H1 (cell line): ENCODE results near the gene REPS2. TPM values are rescaled to one million over a fixed set of nuclear protein-coding genes. Genes with fewer than 3 reads are reported as not detected.

Experiments used
- CTCF ChIA-PET: fragments of 300-600 bp; sonication (Branson Sonifier 250); formaldehyde crosslinking; loops from one replicate; lab custom pipeline; 2021; ENCODE audit not compliant: partially characterized antibody; lab: Charles Lee
- POLR2A ChIA-PET: fragments of 300-600 bp; sonication (Branson Sonifier 250); formaldehyde crosslinking; loops from one replicate; lab custom pipeline; 2021; ENCODE audit warnings: inconsistent platforms; ENCODE audit not compliant: partially characterized antibody; lab: Charles Lee
- DNase-seq, 2 experiments: peaks; one replicate each; pipeline versions ENCODE4 v3.0.0 to v3.0.0-alpha.2; 2010 to 2022; ENCODE audit warnings: low spot score in 2 of 2, low read depth in 1 of 2, mixed read lengths in 1 of 2
- FAIRE-seq: peaks from 2 replicates; lab custom pipeline; 2011; peaks lifted over from hg19 to GRCh38; lab: Jason Lieb, UNC
- H2AFZ ChIP-seq: 2 replicates; pipeline ENCODE4 v1.8.1; 2012; ENCODE audit warnings: low read length, inconsistent platforms
- H2AK5ac ChIP-seq: 2 replicates; pipeline ENCODE4 v1.6.1; 2013; ENCODE audit warnings: low read depth, low read length
- H2BK120ac ChIP-seq: replicated peaks from 2 replicates; pipeline ENCODE3; 2013; ENCODE audit warnings: low read depth, low read length, inconsistent platforms
- H2BK12ac ChIP-seq: 2 replicates; pipeline ENCODE4 v1.6.1; 2013; ENCODE audit warnings: low read depth, low read length
- H2BK15ac ChIP-seq: 2 replicates; pipeline ENCODE4 v1.6.1; 2013; ENCODE audit warnings: low read length
- H2BK20ac ChIP-seq: 2 replicates; pipeline ENCODE4 v1.6.1; 2013; ENCODE audit warnings: low read length
- H2BK5ac ChIP-seq: 2 replicates; pipeline ENCODE4 v1.6.1; 2013; ENCODE audit warnings: low read depth, low read length
- H3K14ac ChIP-seq: 2 replicates; pipeline ENCODE4 v1.6.1; 2013; ENCODE audit warnings: inconsistent platforms; ENCODE audit not compliant: insufficient read length
- H3K18ac ChIP-seq: 2 replicates; pipeline ENCODE4 v1.6.1; 2013; ENCODE audit warnings: low read length; ENCODE audit errors: extremely low read depth
- H3K23ac ChIP-seq: 2 replicates; pipeline ENCODE4 v1.6.1; 2013; ENCODE audit warnings: inconsistent platforms; ENCODE audit not compliant: insufficient read length
- H3K23me2 ChIP-seq: 2 replicates; pipeline ENCODE4 v1.6.1; 2013; ENCODE audit warnings: low read depth, low read length
- H3K27ac ChIP-seq: 2 replicates; pipeline ENCODE4 v1.6.1; 2011; ENCODE audit warnings: low read depth, low read length, inconsistent platforms
- H3K27me3 ChIP-seq, 4 experiments: replicated peaks in 1 of 4; 1 replicate in 1 of 4; 2 replicates in 3 of 4; pipeline versions ENCODE4 v1.6.1 to v1.8.1; 2011 to 2013; ENCODE audit warnings: low read length in 3 of 4, mild to moderate bottlenecking in 3 of 4, inconsistent platforms in 2 of 4, mixed read lengths in 2 of 4, moderate library complexity in 1 of 4; ENCODE audit not compliant: control insufficient read depth in 3 of 4, insufficient read depth in 3 of 4; ENCODE audit errors: extremely low read depth in 1 of 4
- H3K36me3 ChIP-seq, 4 experiments: 2 replicates each; pipeline versions ENCODE4 v1.6.1 to v1.8.1; 2011 to 2013; ENCODE audit warnings: mild to moderate bottlenecking in 4 of 4, low read length in 3 of 4, moderate library complexity in 2 of 4, control low read depth in 1 of 4, inconsistent platforms in 1 of 4; ENCODE audit not compliant: insufficient read depth in 4 of 4, control insufficient read depth in 2 of 4
- H3K4ac ChIP-seq: replicated peaks from 2 replicates; pipeline ENCODE3; 2013; ENCODE audit warnings: low read length, low read depth, mixed read lengths, inconsistent platforms; ENCODE audit not compliant: insufficient read length
- H3K4me1 ChIP-seq, 4 experiments: replicated peaks in 1 of 4; 1 replicate in 1 of 4; 2 replicates in 3 of 4; pipeline versions ENCODE4 v1.6.1 to v1.8.1; 2011 to 2013; ENCODE audit warnings: low read length in 3 of 4, inconsistent platforms in 2 of 4, mixed read lengths in 1 of 4; ENCODE audit not compliant: insufficient read depth in 4 of 4, control insufficient read depth in 3 of 4
- H3K4me2 ChIP-seq, 2 experiments: 2 replicates each; pipeline versions ENCODE4 v1.6.1 to v1.8.1; 2011 to 2013; ENCODE audit warnings: low read depth in 2 of 2, low read length in 2 of 2, control low read depth in 1 of 2, inconsistent platforms in 1 of 2, mild to moderate bottlenecking in 1 of 2; ENCODE audit not compliant: insufficient read depth in 1 of 2
- H3K4me3 ChIP-seq, 4 experiments: fragments of 200-600, 300-600 bp in 1 of 4; sonication (generic), shearing (Covaris generic), sonication (Bioruptor Twin) in 1 of 4; 2 replicates each; pipeline versions ENCODE4 v1.5.1 to v1.8.1; 2011 to 2016; ENCODE audit warnings: low read length in 4 of 4, low read depth in 3 of 4, control low read depth in 2 of 4, inconsistent platforms in 2 of 4, mild to moderate bottlenecking in 2 of 4, mixed read lengths in 1 of 4, moderate library complexity in 1 of 4; ENCODE audit not compliant: insufficient read depth in 2 of 4; ENCODE audit errors: extremely low read depth in 1 of 4
- H3K56ac ChIP-seq: replicated peaks from 2 replicates; pipeline ENCODE3; 2013; ENCODE audit warnings: low read depth, mild to moderate bottlenecking, mixed read lengths, low read length, inconsistent platforms; ENCODE audit not compliant: insufficient read length
- H3K79me1 ChIP-seq: 2 replicates; pipeline ENCODE4 v1.6.1; 2013; ENCODE audit warnings: low read depth, low read length, control low read depth
- H3K79me2 ChIP-seq, 2 experiments: 2 replicates each; pipeline versions ENCODE4 v1.6.1 to v1.8.1; 2012 to 2013; ENCODE audit warnings: low read length in 2 of 2, mild to moderate bottlenecking in 2 of 2, inconsistent platforms in 1 of 2; ENCODE audit not compliant: insufficient read depth in 2 of 2, control insufficient read depth in 1 of 2
- H3K9ac ChIP-seq, 4 experiments: replicated peaks in 1 of 4; 1 replicate in 1 of 4; 2 replicates in 3 of 4; pipeline versions ENCODE4 v1.6.1 to v1.8.1; 2011 to 2013; ENCODE audit warnings: low read depth in 3 of 4, low read length in 3 of 4, control low read depth in 2 of 4, mild to moderate bottlenecking in 2 of 4, moderate library complexity in 2 of 4, inconsistent platforms in 1 of 4; ENCODE audit errors: extremely low read depth in 1 of 4
- H3K9me3 ChIP-seq, 2 experiments: 2 replicates each; pipeline versions ENCODE4 v1.6.1 to v1.8.1; 2012 to 2013; ENCODE audit warnings: mild to moderate bottlenecking in 2 of 2, moderate library complexity in 2 of 2, control low read depth in 1 of 2, inconsistent platforms in 1 of 2, low read depth in 1 of 2, low read length in 1 of 2, mixed read lengths in 1 of 2; ENCODE audit not compliant: insufficient read depth in 2 of 2
- H4K20me1 ChIP-seq, 2 experiments: replicated peaks in 1 of 2; 2 replicates each; pipeline versions ENCODE3 to v1.8.1; 2011 to 2013; ENCODE audit warnings: inconsistent platforms in 2 of 2, low read length in 2 of 2, mild to moderate bottlenecking in 1 of 2; ENCODE audit not compliant: insufficient read depth in 2 of 2, control insufficient read depth in 1 of 2
- H4K5ac ChIP-seq: 2 replicates; pipeline ENCODE4 v1.6.1; 2013; ENCODE audit warnings: low read length, low read depth, mixed read lengths, inconsistent platforms; ENCODE audit not compliant: insufficient read length
- H4K8ac ChIP-seq: 2 replicates; pipeline ENCODE4 v1.8.0; 2013; ENCODE audit warnings: mild to moderate bottlenecking, moderate library complexity, low read length, inconsistent platforms; ENCODE audit not compliant: insufficient read depth; ENCODE audit errors: extremely low read depth
- H4K91ac ChIP-seq: replicated peaks from 2 replicates; pipeline ENCODE3; 2013; ENCODE audit warnings: low read length, mixed read lengths, inconsistent platforms; ENCODE audit not compliant: insufficient read length
- SIX5 ChIP-seq: IDR thresholded peaks from 2 replicates; pipeline ENCODE4 v1.6.1; 2011; ENCODE audit warnings: mild to moderate bottlenecking, low read depth, low read length
- SUZ12 ChIP-seq: fragments of 200-600 bp; sonication (generic); IDR thresholded peaks from 2 replicates; pipeline ENCODE4 v1.6.1; 2012; ENCODE audit warnings: mild to moderate bottlenecking, inconsistent platforms, low read length, moderate library complexity, mixed read lengths
- polyA plus RNA-seq, 7 experiments: library from polyadenylated mRNA; depleted of rRNA in 3 of 7; stranded (reverse) in 5 of 7; unstranded in 2 of 7; fragments of >200 nt in 5 of 7; fragments of 200-250 nt in 2 of 7; gene quantifications; 1 replicate in 5 of 7; 2 replicates in 1 of 7; 4 replicates in 1 of 7; pipeline versions ENCODE4 v1.2.1 to v1.2.3, GENCODE V29; 2011 to 2013; ENCODE audit warnings: missing spikeins in 2 of 7, mixed read lengths in 2 of 7
- total RNA-seq: library from RNA; stranded (reverse); fragmentation: NEBNext Ultra II Directional; extraction: Animal tissue kit (Norgen Biotek cat#: 25700); gene quantifications from 2 replicates; pipeline ENCODE4 v1.2.1, GENCODE V29; 2021
- TF ChIP-seq, protein P1 (sequence below): IDR thresholded peaks from 2 replicates; pipeline ENCODE4 v1.6.1; 2011; ENCODE audit warnings: low read depth, mild to moderate bottlenecking, low read length; ENCODE audit not compliant: insufficient read depth

REPS2 gene
- total and polyA plus RNA-seq, 2 of the 8 experiments (the other 6 are each of a cell fraction or from before 2014, with no cell fraction given), result 0.79 to 4.3 TPM

GRCh38 chrX:16918979-16919378 is 27.5 kb upstream of the REPS2 start:
- Histone ChIP-seq H3K56ac (no peak overlapping the region), H2BK15ac (no peak overlapping the region), H3K27me3 (no peaks in the 10 kb centered on the region), H3K4me2 (no peak overlapping the region), H3K4ac (no peak overlapping the region), H3K79me2 (no peaks in the 10 kb centered on the region), H2BK5ac (no peak overlapping the region), H3K14ac (no peak overlapping the region), H3K23ac (no peak overlapping the region), H3K9ac (no peak overlapping the region), H4K5ac (no peak overlapping the region), H3K27ac (no peak overlapping the region), H4K8ac (no peak overlapping the region), H3K9me3 (no peaks in the 10 kb centered on the region), H2BK20ac (no peak overlapping the region), H2BK120ac (no peak overlapping the region), H2BK12ac (no peak overlapping the region), H2AK5ac (no peak overlapping the region), H3K4me1 (0 out of 7 replicates have a peak, but pooled peaks cover 0 to 2% (median 0%) of the 10 kb centered on the region in 4 experiments), H3K36me3 (no peaks in the 10 kb centered on the region), H2AFZ (no peak overlapping the region), H3K79me1 (no peaks in the 10 kb centered on the region), H4K20me1 (no peaks in the 10 kb centered on the region), H3K18ac (no peak overlapping the region), H3K4me3 (no peak overlapping the region), H3K23me2 (no peaks in the 10 kb centered on the region), H4K91ac (no peak overlapping the region)
- FAIRE-seq (no peak), DNase-seq (no peak)
- POLR2A ChIA-PET, result no interaction called here
- TF ChIP-seq, protein P1, sequence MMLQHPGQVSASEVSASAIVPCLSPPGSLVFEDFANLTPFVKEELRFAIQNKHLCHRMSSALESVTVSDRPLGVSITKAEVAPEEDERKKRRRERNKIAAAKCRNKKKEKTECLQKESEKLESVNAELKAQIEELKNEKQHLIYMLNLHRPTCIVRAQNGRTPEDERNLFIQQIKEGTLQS, result no peak
- TF ChIP-seq SIX5 (no peak), SUZ12 (no peak)
- CTCF ChIA-PET, result no interaction called here
